ENCODE results near the gene RHOH.

GRCh38 chr4:40164459-40164858, 32.4 kb upstream of the RHOH start:
- TF ChIP-seq EZH2phosphoT487 (IDR thresholded peaks at IDR 0.05; ENCODE audit: insufficient read depth, low read depth) (no peak), EZH2 (IDR thresholded peaks at IDR 0.05; ENCODE audit: insufficient read depth, poor library complexity, severe bottlenecking) (no peak)

Data from GM23248 (cell line).